ENCODE measurements around the gene ENTHD1. TPM values are rescaled to one million over a fixed set of nuclear protein-coding genes. Genes with fewer than 3 reads are reported as not detected.

The ENTHD1 gene
- total and polyA plus RNA-seq, 8 donors, result 0.02 TPM; not detected in 7

DNA sequence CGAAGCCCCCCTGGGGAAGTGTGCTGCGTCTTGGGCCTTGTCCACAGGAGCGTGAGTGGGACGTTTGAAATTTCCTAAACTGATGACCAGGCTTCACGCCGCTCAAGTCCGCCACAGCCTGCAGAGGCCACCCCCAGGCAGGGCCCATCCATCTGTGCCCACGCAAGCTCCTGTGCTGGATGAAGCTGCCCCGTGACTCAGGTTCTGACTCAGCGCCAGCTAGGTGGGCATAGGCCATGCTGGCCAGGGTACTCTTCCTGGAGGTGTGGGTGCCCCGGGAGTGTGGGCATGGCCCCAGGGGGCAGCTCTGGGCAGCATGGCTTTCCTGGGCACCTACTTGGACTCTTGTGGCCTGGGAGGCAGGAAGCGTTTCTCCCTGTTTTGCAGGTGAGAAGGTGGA lies 188.2 kb downstream of the ENTHD1 start:
- WGBS, 2 donors, result 89 to 95% methylated on average over 12 of the region's 12 CpGs

GRCh38 chr22:39703928-39704639 lies 189.5 kb downstream of the ENTHD1 start:
- 49 to 50% methylated on average over 17 of the region's 17 CpGs for WGBS, 2 donors
- no peak for TF ChIP-seq CTCF (IDR thresholded peaks at IDR 0.05)
- DNase-seq, result peak in 2 of 6 donors; percentile 23 to 32
- peak in 2 of 4 donors; percentile 12 to 49 for ATAC-seq
- Histone ChIP-seq H3K36me3 (no peaks in the 10 kb centered on the region), H3K4me3 (no peak overlapping the region), H3K4me1 (no peaks in the 10 kb centered on the region), H3K27me3 (no peaks in the 10 kb centered on the region), H3K27ac (no peak overlapping the region), H3K9me3 (no peaks in the 10 kb centered on the region)
- intact Hi-C loops (cut with DNase I), result no loop called here
- no peak for FAIRE-seq

More for the DNA sequence above, 188.2 kb downstream of the ENTHD1 start:
- DNase-seq (peak in 1 of 6 donors; percentile 50), ATAC-seq (no peak), FAIRE-seq (no peak)
- no peaks in the 10 kb centered on the region for H3K9me3 ChIP-seq
- H3K36me3 ChIP-seq, result no peaks in the 10 kb centered on the region
- intact Hi-C loops (cut with DNase I), result no loop called here
- H3K27me3 ChIP-seq, result no peaks in the 10 kb centered on the region
- H3K4me1 ChIP-seq, result no peaks in the 10 kb centered on the region
- H3K4me3 ChIP-seq, result no peak overlapping the region
- no peak overlapping the region for H3K27ac ChIP-seq
- no peak for TF ChIP-seq CTCF (IDR thresholded peaks at IDR 0.05)

DNA sequence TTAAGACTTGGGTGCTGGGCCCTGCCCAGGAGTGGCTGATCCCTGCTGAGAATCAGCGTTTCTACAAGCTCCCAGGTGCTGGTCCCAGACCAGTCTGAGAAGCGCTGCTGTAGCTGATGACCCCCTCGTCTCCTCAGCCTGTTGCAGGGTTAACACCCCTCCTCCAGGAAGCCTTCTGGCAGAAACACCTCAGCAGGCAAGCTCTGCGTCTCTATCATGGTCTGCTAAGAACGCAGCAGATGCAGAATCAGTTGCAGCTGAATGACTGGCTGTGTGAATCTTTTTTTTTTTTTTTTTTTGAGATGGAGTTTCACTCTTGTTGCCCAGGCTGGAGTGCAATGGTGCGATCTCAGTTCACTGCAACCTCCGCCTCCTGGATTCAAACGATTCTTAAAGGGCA lies 190.5 kb downstream of the ENTHD1 start:
- DNase-seq, result peak in 1 of 6 donors; percentile 18

DNA sequence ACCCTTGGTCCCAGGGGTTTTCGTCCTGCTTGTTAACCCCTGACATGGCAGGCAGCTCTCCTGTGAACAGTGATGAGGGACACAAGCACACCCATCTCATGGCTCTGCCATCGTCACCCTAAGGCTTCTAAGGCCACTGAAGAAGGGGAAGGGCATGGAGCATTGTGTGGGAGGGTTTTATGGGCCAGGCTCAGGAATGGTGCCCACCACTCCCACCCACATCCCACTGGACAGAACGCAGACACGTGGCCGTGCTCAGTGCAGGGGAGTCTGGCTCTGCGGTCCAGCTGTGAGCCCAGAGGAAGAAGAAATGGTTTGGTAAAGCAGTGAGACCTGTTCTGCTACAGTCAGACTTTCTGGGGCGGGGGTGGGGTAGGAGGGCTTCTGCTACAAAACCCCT lies 193.0 kb downstream of the ENTHD1 start:
- no peak overlapping the region for H3K27ac ChIP-seq
- H3K36me3 ChIP-seq, result no peaks in the 10 kb centered on the region
- no peaks in the 10 kb centered on the region for H3K9me3 ChIP-seq
- H3K4me3 ChIP-seq, result no peak overlapping the region
- 62 to 79% methylated on average over 7 of the region's 7 CpGs for WGBS, 2 donors
- no peak for FAIRE-seq
- TF ChIP-seq CTCF (IDR thresholded peaks at IDR 0.05), result no peak
- no peak for DNase-seq
- no peaks in the 10 kb centered on the region for H3K4me1 ChIP-seq
- intact Hi-C loops (cut with DNase I), result no loop called here
- no peaks in the 10 kb centered on the region for H3K27me3 ChIP-seq
- ATAC-seq, result no peak

More for the DNA sequence above, 190.5 kb downstream of the ENTHD1 start:
- no peak for TF ChIP-seq CTCF (IDR thresholded peaks at IDR 0.05)
- no peaks in the 10 kb centered on the region for H3K27me3 ChIP-seq
- FAIRE-seq, result no peak
- no peaks in the 10 kb centered on the region for H3K9me3 ChIP-seq
- intact Hi-C loops (cut with DNase I), result no loop called here
- H3K27ac ChIP-seq, result no peak overlapping the region
- no peak for ATAC-seq
- 80 to 85% methylated on average over 8 of the region's 8 CpGs for WGBS, 2 donors
- H3K4me1 ChIP-seq, result no peaks in the 10 kb centered on the region
- H3K4me3 ChIP-seq, result no peak overlapping the region
- no peaks in the 10 kb centered on the region for H3K36me3 ChIP-seq

- WGBS, 2 donors, result 56 to 65% methylated on average over 19 of the region's 19 CpGs
- Histone ChIP-seq H3K9me3 (no peaks in the 10 kb centered on the region), H3K4me1 (no peaks in the 10 kb centered on the region), H3K4me3 (no peak overlapping the region), H3K27ac (no peak overlapping the region), H3K27me3 (no peaks in the 10 kb centered on the region), H3K36me3 (no peaks in the 10 kb centered on the region)
- ATAC-seq, result peak in 1 of 4 donors; percentile 21
- no peak for FAIRE-seq
- peak in 1 of 6 donors; percentile 41 for DNase-seq
- intact Hi-C loops (cut with DNase I), result no loop called here
- TF ChIP-seq CTCF (IDR thresholded peaks at IDR 0.05), result no peak
These were observed 193.8 kb downstream of the ENTHD1 start for GRCh38 chr22:39699631-39700360.
